IMR-90 (cell line): Measurements from ENCODE around the gene ACAP2. TPM values are rescaled to one million over a fixed set of nuclear protein-coding genes. Genes with fewer than 3 reads are reported as not detected.
A peak's percentile ranks its signal among the peaks of the same experiment; 100 is the strongest.

Experiments used
- ATAC-seq: fragments of 200-7000 bp; cut with Tn5 transposase; 2 replicates; pipeline ENCODE4 v1.9.1; 2020; ENCODE audit warnings: low read depth, mild to moderate bottlenecking, moderate library complexity
- BruUV-seq: library from RNA; stranded (reverse); fragments of 400-500 nt; replicated peaks from 2 replicates; lab custom pipeline; 2021; lab: Mats Ljungman, UMichigan
- CTCF ChIA-PET: fragments of 300-600 bp; formaldehyde crosslinking; extraction: SDS; loops from one replicate; lab custom pipeline; 2021; ENCODE audit warnings: antibody characterized with exemption; lab: Yijun Ruan, JAX
- POLR2A ChIA-PET: fragments of 300-600 bp; sonication (Branson Sonifier 250); formaldehyde crosslinking; loops from one replicate; lab custom pipeline; 2022; ENCODE audit warnings: antibody characterized with exemption; ENCODE audit not compliant: unreplicated experiment; lab: Charles Lee
- DNase-seq: peaks from one replicate; pipeline ENCODE4 v3.0.0; 2013
- H2AFZ ChIP-seq: replicated peaks from 2 replicates; pipeline ENCODE3; 2013; ENCODE audit warnings: low read length, mild to moderate bottlenecking; ENCODE audit not compliant: poor library complexity
- H2AK5ac ChIP-seq: 2 replicates; pipeline ENCODE4 v1.6.1; 2013; ENCODE audit warnings: low read depth, low read length, inconsistent platforms
- H2AK9ac ChIP-seq: replicated peaks from 2 replicates; pipeline ENCODE3; 2013; ENCODE audit warnings: mild to moderate bottlenecking, low read depth, low read length, moderate library complexity; ENCODE audit not compliant: poor library complexity
- H2BK120ac ChIP-seq: 2 replicates; pipeline ENCODE4 v1.6.1; 2013; ENCODE audit warnings: low read depth, low read length, inconsistent platforms
- H2BK15ac ChIP-seq: 3 replicates; pipeline ENCODE4 v1.6.1; 2013; ENCODE audit warnings: low read depth, low read length, inconsistent platforms
- H2BK20ac ChIP-seq: 2 replicates; pipeline ENCODE4 v1.6.1; 2013; ENCODE audit warnings: low read depth, mild to moderate bottlenecking, inconsistent platforms, low read length, moderate library complexity
- H2BK5ac ChIP-seq: 2 replicates; pipeline ENCODE4 v1.6.1; 2013; ENCODE audit warnings: mild to moderate bottlenecking, low read depth, low read length, inconsistent platforms; ENCODE audit not compliant: poor library complexity, severe bottlenecking
- H3K14ac ChIP-seq: replicated peaks from 2 replicates; pipeline ENCODE4 v1.6.1; 2013; ENCODE audit warnings: low read depth, low read length, inconsistent platforms
- H3K18ac ChIP-seq: 2 replicates; pipeline ENCODE4 v1.6.1; 2013; ENCODE audit warnings: low read depth, low read length, control low read depth
- H3K23ac ChIP-seq: 2 replicates; pipeline ENCODE4 v1.6.1; 2013; ENCODE audit warnings: low read depth, low read length, inconsistent platforms
- H3K27ac ChIP-seq: 2 replicates; pipeline ENCODE4 v1.5.1; 2013; ENCODE audit warnings: mild to moderate bottlenecking, control low read depth, low read length; ENCODE audit not compliant: insufficient read depth
- H3K27me3 ChIP-seq: 2 replicates; pipeline ENCODE4 v1.6.1; 2013; ENCODE audit warnings: low read length; ENCODE audit not compliant: control insufficient read depth, insufficient read depth
- H3K36me3 ChIP-seq: 2 replicates; pipeline ENCODE4 v1.6.1; 2013; ENCODE audit warnings: low read length, mixed read lengths; ENCODE audit not compliant: control insufficient read depth, insufficient read depth
- H3K4ac ChIP-seq: 2 replicates; pipeline ENCODE4 v1.6.1; 2013; ENCODE audit warnings: low read depth, low read length, inconsistent platforms
- H3K4me1 ChIP-seq: 2 replicates; pipeline ENCODE4 v1.6.1; 2013; ENCODE audit warnings: low read length, mixed read lengths; ENCODE audit not compliant: control insufficient read depth, insufficient read depth
- H3K4me2 ChIP-seq: 2 replicates; pipeline ENCODE4 v1.6.1; 2013; ENCODE audit warnings: low read depth, mild to moderate bottlenecking, control low read depth, low read length, moderate library complexity
- H3K4me3 ChIP-seq: 2 replicates; pipeline ENCODE4 v1.5.1; 2013; ENCODE audit warnings: low read depth, mild to moderate bottlenecking, control low read depth, low read length, moderate library complexity; ENCODE audit not compliant: insufficient read depth
- H3K56ac ChIP-seq: 2 replicates; pipeline ENCODE4 v1.6.1; 2013; ENCODE audit warnings: low read length, inconsistent platforms; ENCODE audit not compliant: insufficient read depth; ENCODE audit errors: extremely low read depth
- H3K79me1 ChIP-seq, 2 experiments: 2 replicates each; pipeline ENCODE4 v1.6.1; 2013; ENCODE audit warnings: low read length in 2 of 2, inconsistent platforms in 1 of 2, low read depth in 1 of 2
- H3K9ac ChIP-seq: 2 replicates; pipeline ENCODE4 v1.6.1; 2013; ENCODE audit warnings: low read depth, low read length, control low read depth
- H3K9me1 ChIP-seq: 2 replicates; pipeline ENCODE4 v1.6.1; 2013; ENCODE audit warnings: low read length, inconsistent platforms; ENCODE audit not compliant: insufficient read depth
- H3K9me3 ChIP-seq: 2 replicates; pipeline ENCODE4 v1.6.1; 2013; ENCODE audit warnings: low read length; ENCODE audit not compliant: control insufficient read depth, insufficient read depth
- H4K20me1 ChIP-seq: 2 replicates; pipeline ENCODE4 v1.6.1; 2013; ENCODE audit warnings: low read length, inconsistent platforms; ENCODE audit not compliant: insufficient read depth
- H4K5ac ChIP-seq: 2 replicates; pipeline ENCODE4 v1.6.1; 2013; ENCODE audit warnings: mild to moderate bottlenecking, low read depth, low read length, control low read depth
- H4K8ac ChIP-seq, 2 experiments: 2 replicates each; pipeline ENCODE4 v1.6.1; 2013; ENCODE audit warnings: low read depth in 2 of 2, low read length in 2 of 2, control low read depth in 1 of 2, inconsistent platforms in 1 of 2
- H4K91ac ChIP-seq: 2 replicates; pipeline ENCODE4 v1.6.1; 2013; ENCODE audit warnings: low read depth, low read length, inconsistent platforms; ENCODE audit not compliant: insufficient read depth
- BHLHE40 ChIP-seq: fragments of 150-350 bp; IDR thresholded peaks from 2 replicates; pipeline ENCODE4 v1.6.1; 2016; ENCODE audit warnings: mild to moderate bottlenecking, low read depth, low read length
- FOS ChIP-seq: fragments of 150-350 bp; IDR thresholded peaks from 2 replicates; pipeline ENCODE4 v1.6.1; 2016; ENCODE audit warnings: low read depth, low read length
- RAD21 ChIP-seq: IDR thresholded peaks from 2 replicates; pipeline ENCODE4 v1.6.1; 2012; ENCODE audit warnings: low read length, improper control_type of control experiment
- SMC3 ChIP-seq: fragments of 150-350 bp; IDR thresholded peaks from 2 replicates; pipeline ENCODE4 v1.6.1; 2016; ENCODE audit warnings: low read depth, mild to moderate bottlenecking, antibody characterized with exemption, low read length, moderate library complexity
- WGBS, 2 experiments: methylation state at CpG; one replicate each; pipeline versions ENCODE4 v1.1.5 to v1.1.7; 2013; ENCODE audit warnings: missing lambda C conversion rate in 2 of 2; ENCODE audit not compliant: insufficient read length in 1 of 2; ENCODE audit errors: extremely low coverage in 2 of 2; 5-methylcytosine and 5-hydroxymethylcytosine counted together
- dilution Hi-C: fragments of 300-500 bp; cut with HindIII; formaldehyde crosslinking; loops from one replicate; pipeline ENCODE4 v1.14.3; 2018; ENCODE audit warnings: low sequenced_read_pairs; ENCODE audit not compliant: unreplicated experiment
- in situ Hi-C: fragments of 300-500 bp; cut with MboI; formaldehyde crosslinking; loops from 3 replicates; pipeline ENCODE4 v1.14.3; 2019; ENCODE audit warnings: low sequenced_read_pairs, inconsistent platforms, mixed read lengths
- intact Hi-C: fragments of 100-400 bp; cut with micrococcal nuclease; formaldehyde crosslinking; loops from 2 replicates; pipeline ENCODE4 v1.10.0; 2022
- polyA plus RNA-seq, 3 experiments: library from polyadenylated mRNA; depleted of rRNA; stranded (reverse); fragments of >200 nt; gene quantifications; 2 replicates each; pipeline ENCODE4 v1.2.3, GENCODE V29; 2012; ENCODE audit warnings: low replicate concordance in 1 of 3
- total RNA-seq: library from RNA; depleted of rRNA; stranded (reverse); fragments of >200 nt; gene quantifications from 2 replicates; pipeline ENCODE4 v1.2.3, GENCODE V29; 2012
- TF ChIP-seq, protein P1 (sequence below): conservative IDR thresholded peaks from 2 replicates; pipeline ENCODE4 v1.5.1; 2012; ENCODE audit warnings: mild to moderate bottlenecking, low read depth, low read length, improper control_type of control experiment
- TF ChIP-seq, protein P2 (sequence below): fragments of 150-350 bp; IDR thresholded peaks from 2 replicates; pipeline ENCODE4 v1.6.1; 2017; ENCODE audit warnings: mild to moderate bottlenecking, antibody characterized with exemption, low read length, low read depth

ACAP2 gene
- total and polyA plus RNA-seq, 2 of the 4 experiments (the other 2 are of a cell fraction), result 11.9 to 35.1 TPM

DNA sequence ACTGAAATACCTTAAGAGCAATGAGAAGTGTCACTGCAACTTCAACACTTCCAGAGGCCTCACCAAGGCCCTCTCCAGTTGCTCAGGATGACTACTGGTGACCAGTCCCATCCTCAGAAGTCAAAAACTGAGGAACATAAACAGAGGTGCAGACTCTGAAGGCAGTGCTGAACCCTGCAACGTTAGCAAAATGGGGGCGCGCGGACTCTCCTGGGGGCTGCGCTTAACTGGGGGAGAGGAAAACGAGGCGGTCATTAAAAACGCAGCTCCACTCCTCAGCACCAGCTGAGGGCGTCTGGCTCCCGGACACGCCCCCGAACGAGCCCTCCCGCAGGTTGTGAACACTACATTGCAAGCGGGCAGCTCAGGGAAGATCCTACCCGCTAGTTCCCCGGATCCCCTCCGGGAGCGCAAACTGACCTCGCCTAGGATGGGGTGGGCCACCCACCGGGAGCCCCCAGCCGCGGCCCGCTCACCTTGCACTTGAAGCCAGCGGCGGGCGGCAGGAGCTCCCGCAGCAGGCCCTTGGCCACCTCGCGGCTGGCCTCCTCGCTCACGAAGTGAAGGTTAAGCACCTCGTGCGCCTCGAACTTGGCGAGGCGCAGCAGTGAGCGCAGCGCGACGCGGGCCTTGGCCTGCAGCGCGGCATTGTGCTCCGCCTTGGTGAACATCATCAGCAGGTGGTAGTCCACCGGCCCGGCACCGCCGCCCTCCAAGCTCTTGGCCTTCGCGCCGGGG is 172.6 kb downstream of the ACAP2 start:
- Histone ChIP-seq H4K8ac (no peak overlapping the region), H2BK120ac (no peak overlapping the region), H3K18ac (no peak overlapping the region), H3K27me3 (no peaks in the 10 kb centered on the region), H3K14ac (peak overlapping the region; percentile 56), H3K4ac (peak overlapping the region; percentile 48), H2AFZ (peak overlapping the region; percentile 97), H3K4me3 (peak overlapping the region; percentile 93), H4K5ac (no peak overlapping the region), H3K4me2 (peak overlapping the region; percentile 93), H3K36me3 (peaks cover 3% of the 10 kb centered on the region; the same call in 1 of the 2 replicates), H3K4me1 (peaks cover 5% of the 10 kb centered on the region), H3K23ac (peak overlapping the region; percentile 95), H3K9me3 (no peaks in the 10 kb centered on the region), H3K9ac (peak overlapping the region; percentile 56), H3K79me1 (peaks cover 20 to 43% of the 10 kb centered on the region in 2 experiments), H3K9me1 (peaks cover 11% of the 10 kb centered on the region; the same call in 1 of the 2 replicates), H3K27ac (peak overlapping the region; percentile 31; the same call in 1 of the 2 replicates), H4K91ac (no peak overlapping the region), H2BK5ac (no peak overlapping the region), H4K20me1 (peaks cover 11% of the 10 kb centered on the region), H2BK15ac (no peak overlapping the region), H3K56ac (no peak overlapping the region; the same call in 1 of the 2 replicates), H2AK5ac (peak overlapping the region; percentile 51; the same call in 1 of the 2 replicates), H2BK20ac (no peak overlapping the region), H2AK9ac (peak overlapping the region; percentile 96)
- ChIA-PET CTCF (interaction anchor here (0.7 to 3.3 kb wide), 17 partner anchors 15 to 599 kb away, joined by 3 to 24 read pairs (median 5); partner anchors contain the start of gene LSG1), POLR2A (interaction anchor here (1.2 kb wide), 1 partner anchor 180 kb away, joined by 3 read pairs; no protein-coding TSS in a partner anchor)
- intact Hi-C loops, result loop anchor here (2.0 kb wide), 2 partner anchors 173 to 245 kb away; partner anchors contain the start of gene ACAP2
- 1% methylated on average over 27 of the region's 52 CpGs; no CpG with 5 or more reads in 1 of the 2 experiments for WGBS, 2 experiments
- BruUV-seq, result no TSS peak
- TF ChIP-seq FOS (no peak), RAD21 (no peak), BHLHE40 (no peak), SMC3 (peak; percentile 19; the same call in 1 of the 2 replicates)
- TF ChIP-seq, protein P1, sequence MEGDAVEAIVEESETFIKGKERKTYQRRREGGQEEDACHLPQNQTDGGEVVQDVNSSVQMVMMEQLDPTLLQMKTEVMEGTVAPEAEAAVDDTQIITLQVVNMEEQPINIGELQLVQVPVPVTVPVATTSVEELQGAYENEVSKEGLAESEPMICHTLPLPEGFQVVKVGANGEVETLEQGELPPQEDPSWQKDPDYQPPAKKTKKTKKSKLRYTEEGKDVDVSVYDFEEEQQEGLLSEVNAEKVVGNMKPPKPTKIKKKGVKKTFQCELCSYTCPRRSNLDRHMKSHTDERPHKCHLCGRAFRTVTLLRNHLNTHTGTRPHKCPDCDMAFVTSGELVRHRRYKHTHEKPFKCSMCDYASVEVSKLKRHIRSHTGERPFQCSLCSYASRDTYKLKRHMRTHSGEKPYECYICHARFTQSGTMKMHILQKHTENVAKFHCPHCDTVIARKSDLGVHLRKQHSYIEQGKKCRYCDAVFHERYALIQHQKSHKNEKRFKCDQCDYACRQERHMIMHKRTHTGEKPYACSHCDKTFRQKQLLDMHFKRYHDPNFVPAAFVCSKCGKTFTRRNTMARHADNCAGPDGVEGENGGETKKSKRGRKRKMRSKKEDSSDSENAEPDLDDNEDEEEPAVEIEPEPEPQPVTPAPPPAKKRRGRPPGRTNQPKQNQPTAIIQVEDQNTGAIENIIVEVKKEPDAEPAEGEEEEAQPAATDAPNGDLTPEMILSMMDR, result peak; percentile 17; the same call in 1 of the 2 replicates
- TF ChIP-seq, protein P2, sequence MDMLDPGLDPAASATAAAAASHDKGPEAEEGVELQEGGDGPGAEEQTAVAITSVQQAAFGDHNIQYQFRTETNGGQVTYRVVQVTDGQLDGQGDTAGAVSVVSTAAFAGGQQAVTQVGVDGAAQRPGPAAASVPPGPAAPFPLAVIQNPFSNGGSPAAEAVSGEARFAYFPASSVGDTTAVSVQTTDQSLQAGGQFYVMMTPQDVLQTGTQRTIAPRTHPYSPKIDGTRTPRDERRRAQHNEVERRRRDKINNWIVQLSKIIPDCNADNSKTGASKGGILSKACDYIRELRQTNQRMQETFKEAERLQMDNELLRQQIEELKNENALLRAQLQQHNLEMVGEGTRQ, result no peak
- dilution Hi-C loops, result no loop called here
- in situ Hi-C loops, result loop anchor here (5.0 kb wide), 1 partner anchor 252 kb away; no protein-coding TSS in a partner anchor
- ATAC-seq, result peak; percentile 24
- DNase-seq, result peak; percentile 42
